ENCODE measurements around the gene FTCD.

Gene FTCD

GRCh38 chr21:46121286-46122221 is 33.8 kb downstream of the FTCD start:
- no peak for DNase-seq

DNA sequence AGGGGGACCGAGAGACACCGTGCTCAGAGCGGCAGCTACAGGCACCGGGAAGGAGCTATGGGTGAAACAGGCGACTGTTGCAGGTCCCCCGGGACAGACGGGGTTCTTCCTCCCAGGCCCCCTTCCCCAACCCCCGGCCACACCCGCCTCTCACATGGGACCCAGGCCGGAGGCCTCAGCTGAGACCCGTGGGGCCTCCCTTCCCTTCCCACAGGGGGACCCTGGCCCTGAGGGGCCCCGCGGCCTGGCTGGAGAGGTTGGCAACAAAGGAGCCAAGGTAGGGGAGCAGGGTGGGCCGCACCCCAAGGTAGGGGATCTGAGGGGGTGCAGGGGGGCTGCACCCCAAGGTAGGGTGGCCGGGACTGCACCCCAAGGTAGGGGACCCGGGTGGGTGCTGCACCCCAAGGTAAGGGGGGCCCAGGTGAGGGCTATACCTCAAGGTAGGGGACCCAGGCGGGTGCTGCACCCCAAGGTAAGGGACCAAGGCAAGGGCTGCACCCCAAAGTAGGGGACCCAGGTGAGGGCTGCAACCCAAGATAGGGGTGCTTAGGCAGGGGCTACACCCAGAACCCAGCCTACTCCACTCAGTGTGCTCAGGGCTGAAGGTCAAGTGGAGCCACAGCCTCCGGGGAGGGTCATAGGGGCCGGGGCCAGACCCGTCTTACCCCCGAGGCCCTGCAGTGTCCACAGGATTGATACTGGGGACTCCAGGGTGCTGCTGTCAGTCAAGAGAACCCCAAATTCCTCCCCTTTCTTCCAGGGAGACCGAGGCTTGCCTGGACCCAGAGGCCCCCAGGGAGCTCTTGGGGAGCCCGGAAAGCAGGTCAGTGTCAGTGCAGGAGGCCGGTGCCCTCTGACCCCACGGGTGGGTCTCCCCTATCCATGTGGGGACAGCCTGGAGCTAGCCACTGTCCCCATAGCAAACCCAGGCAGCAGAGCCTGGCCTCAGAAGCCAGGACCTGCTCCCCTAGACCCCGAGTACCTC is 34.8 kb downstream of the FTCD start:
- DNase-seq = no peak

DNA sequence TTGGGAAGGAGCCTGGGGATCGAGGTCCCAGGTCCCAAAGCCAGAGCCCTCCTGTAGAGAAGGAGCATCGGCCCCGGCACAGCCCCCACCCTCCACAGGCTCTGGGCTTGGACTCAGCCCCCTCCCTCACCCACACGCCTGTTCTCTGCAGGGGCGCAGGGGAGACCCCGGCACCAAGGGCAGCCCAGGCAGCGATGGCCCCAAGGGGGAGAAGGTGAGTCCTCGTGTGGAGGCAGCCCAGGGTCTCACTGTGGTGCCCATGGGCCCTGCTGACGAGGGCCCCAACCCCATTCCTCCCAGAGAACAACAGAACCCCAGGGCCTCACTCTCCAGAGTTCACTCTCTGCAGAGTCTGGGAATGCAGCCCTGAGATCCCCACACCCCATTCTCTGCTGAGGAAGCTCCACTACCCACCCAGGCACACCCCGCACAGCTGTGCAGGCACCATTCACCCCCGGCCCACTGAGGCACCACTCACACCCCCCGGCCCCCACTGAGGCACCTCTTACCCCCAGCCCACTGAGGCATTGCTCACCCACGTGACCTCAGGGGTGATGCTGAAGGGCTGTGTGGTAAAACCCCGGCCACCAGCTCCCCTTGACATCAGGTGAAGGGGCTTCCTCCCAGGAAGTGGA is 35.6 kb downstream of the FTCD start:
- DNase-seq = no peak

- no peak for DNase-seq
Observed at GRCh38 chr21:46119144-46119636, 36.2 kb downstream of the FTCD start.

DNA sequence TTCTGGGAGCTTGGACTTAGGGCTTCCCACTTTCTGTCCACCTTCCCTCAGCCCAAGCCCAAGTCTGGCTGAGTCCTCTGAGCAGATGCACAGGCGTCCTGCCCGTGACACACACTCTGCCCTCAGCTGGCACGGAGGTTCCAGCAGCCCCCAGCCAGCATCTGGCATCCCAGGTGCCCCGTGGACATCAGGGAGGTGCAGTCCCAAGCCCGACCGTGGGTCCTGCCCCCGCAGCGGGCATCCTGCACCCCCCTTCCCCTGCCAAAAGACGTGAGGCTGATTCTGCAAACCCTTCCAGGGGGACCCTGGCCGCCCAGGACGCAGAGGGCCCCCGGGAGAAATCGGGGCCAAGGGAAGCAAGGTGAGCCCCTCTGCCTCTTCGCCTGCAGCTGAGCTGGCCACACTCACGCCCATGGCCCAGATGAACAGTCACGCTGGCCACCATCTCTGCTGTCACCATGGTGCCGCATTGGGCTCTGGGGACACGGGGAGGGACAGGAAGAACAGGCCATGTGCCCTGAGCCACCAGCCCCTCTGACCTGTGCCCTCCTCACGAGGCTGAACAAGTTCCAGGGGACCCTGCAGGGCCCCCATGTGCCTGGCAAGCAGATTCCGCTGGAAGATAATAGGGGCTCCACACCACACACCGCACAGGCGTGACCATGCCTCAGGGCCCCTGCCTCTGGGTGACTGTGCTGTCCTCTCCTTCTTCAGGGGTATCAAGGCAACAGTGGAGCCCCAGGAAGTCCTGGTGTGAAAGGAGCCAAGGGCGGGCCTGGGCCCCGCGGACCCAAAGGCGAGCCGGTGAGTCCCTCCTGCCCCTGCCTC is 36.8 kb downstream of the FTCD start:
- no peak for DNase-seq

GRCh38 chr21:46117586-46118315 is 37.6 kb downstream of the FTCD start:
- DNase-seq = no peak

GRCh38 chr21:46116776-46117585 is 38.4 kb downstream of the FTCD start:
- DNase-seq = no peak

- DNase-seq = no peak
Observed at GRCh38 chr21:46116189-46116775, 39.1 kb downstream of the FTCD start.

GRCh38 chr21:46115441-46116188 is 39.8 kb downstream of the FTCD start:
- DNase-seq = no peak

GRCh38 chr21:46114963-46115362 is 40.4 kb downstream of the FTCD start:
- DNase-seq = no peak

- no peak for DNase-seq
Observed at GRCh38 chr21:46113497-46114176, 41.7 kb downstream of the FTCD start.

- no peak for DNase-seq
Observed at GRCh38 chr21:46112725-46113215, 42.6 kb downstream of the FTCD start.

- no peak for DNase-seq
Observed at GRCh38 chr21:46111857-46112724, 43.3 kb downstream of the FTCD start.

- no peak for DNase-seq
Observed at GRCh38 chr21:46111193-46111571, 44.2 kb downstream of the FTCD start.

DNA sequence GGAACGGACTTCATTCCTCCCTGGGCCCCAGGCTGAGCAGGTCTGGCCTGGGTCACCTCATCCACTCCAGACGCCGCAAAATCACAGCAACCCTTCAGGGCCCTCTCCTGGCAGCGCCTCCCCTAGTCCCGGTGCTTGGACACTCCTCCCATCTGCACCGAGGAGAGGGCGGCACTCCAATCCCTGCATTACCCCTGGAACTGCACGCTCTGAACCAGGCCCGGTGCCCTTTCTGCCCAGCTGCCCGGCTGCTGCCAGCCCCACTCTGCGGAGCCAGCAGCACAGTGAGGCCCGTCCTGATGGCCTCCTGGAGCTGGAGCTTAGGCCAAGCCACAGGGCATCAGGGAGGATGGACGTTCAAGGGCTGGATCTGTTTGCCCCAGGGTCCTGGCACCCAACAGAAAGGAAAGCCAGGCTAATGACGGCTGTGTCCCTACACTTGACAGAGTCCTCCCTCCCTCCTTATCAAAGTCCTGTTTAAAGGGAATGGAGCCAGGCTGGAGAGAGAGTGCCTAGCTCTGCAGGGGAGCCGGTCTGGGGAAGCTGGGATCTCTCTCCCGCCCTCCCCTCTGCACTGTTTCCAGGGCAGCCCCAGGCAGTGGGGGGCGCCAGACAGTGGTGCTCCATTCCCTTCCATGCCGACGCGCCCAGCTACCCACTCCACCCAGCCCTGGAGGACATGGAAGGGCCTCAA is 44.7 kb downstream of the FTCD start:
- DNase-seq = no peak

GRCh38 chr21:46109313-46110221 is 45.8 kb downstream of the FTCD start:
- DNase-seq = no peak
